Esophagus squamous epithelium (tissue), 5 donors: ENCODE data around the gene TIAM2. TPM values are rescaled to one million over a fixed set of nuclear protein-coding genes. Genes with fewer than 3 reads are reported as not detected.

Source experiments
- DNase-seq: peaks from one replicate; lab custom pipeline; 2025; lab: John Stamatoyannopoulos, UW
- H3K27ac ChIP-seq, 4 donors: fragments of 200-600 bp; sonication (generic); one replicate each; pipeline ENCODE4 v1.5.1; 2016 to 2019; ENCODE audit warnings: mild to moderate bottlenecking in 1 of 4
- H3K27me3 ChIP-seq, 4 donors: fragments of 200-600 bp; sonication (generic); 1 replicate in 3 of 4; 2 replicates in 1 of 4; pipeline versions ENCODE4 v1.5.1 to v1.6.0; 2017 to 2021; ENCODE audit warnings: antibody characterized with exemption in 1 of 4
- H3K36me3 ChIP-seq, 3 donors: fragments of 200-600 bp; sonication (generic); one replicate each; pipeline ENCODE4 v1.5.1; 2016 to 2019
- H3K4me1 ChIP-seq, 3 donors: fragments of 200-600 bp; sonication (generic); one replicate each; pipeline ENCODE4 v1.5.1; 2017 to 2019
- H3K4me3 ChIP-seq, 4 donors: fragments of 200-600 bp; sonication (generic); 1 replicate in 3 of 4; 2 replicates in 1 of 4; pipeline ENCODE4 v1.5.1; 2016 to 2019; ENCODE audit warnings: mild to moderate bottlenecking in 2 of 4, moderate library complexity in 1 of 4
- H3K9me3 ChIP-seq, 3 donors: fragments of 200-600 bp; sonication (generic); one replicate each; pipeline ENCODE4 v1.5.1; 2016 to 2019
- POLR2A ChIP-seq, 4 donors: fragments of 450-650 bp; IDR thresholded peaks; one replicate each; pipeline ENCODE4 v1.6.1; 2017; ENCODE audit warnings: antibody characterized with exemption in 4 of 4, mild to moderate bottlenecking in 4 of 4, moderate library complexity in 3 of 4
- WGBS, 2 donors: methylation state at CpG; one replicate each; pipeline ENCODE4 v1.1.5; 2018; 5-methylcytosine and 5-hydroxymethylcytosine counted together
- intact Hi-C: fragments of 100-400 bp; cut with DNase I; formaldehyde crosslinking; loops from one replicate; pipeline ENCODE4 v1.15.0; 2022
- total RNA-seq, 4 donors: library from RNA; depleted of rRNA; stranded (reverse); fragments of >200 nt; gene quantifications; one replicate each; pipeline ENCODE4 v1.1.0, GENCODE V29; 2016
- TF ChIP-seq, protein P1 (sequence below), 6 experiments: fragments of 450-650 bp in 4 of 6; fragments of 200-600 bp in 2 of 6; sonication (generic) in 2 of 6; IDR thresholded peaks; one replicate each; pipeline ENCODE4 v1.5.1; 2016 to 2019; ENCODE audit warnings: antibody characterized with exemption in 6 of 6, mild to moderate bottlenecking in 4 of 6, moderate library complexity in 4 of 6
- donor health status: DM: yes; HTN: yes; CAD: no.

The TIAM2 gene
- total RNA-seq, 4 donors from 2014 or later = 2.3 to 10.3 (median 5.6) TPM

DNA sequence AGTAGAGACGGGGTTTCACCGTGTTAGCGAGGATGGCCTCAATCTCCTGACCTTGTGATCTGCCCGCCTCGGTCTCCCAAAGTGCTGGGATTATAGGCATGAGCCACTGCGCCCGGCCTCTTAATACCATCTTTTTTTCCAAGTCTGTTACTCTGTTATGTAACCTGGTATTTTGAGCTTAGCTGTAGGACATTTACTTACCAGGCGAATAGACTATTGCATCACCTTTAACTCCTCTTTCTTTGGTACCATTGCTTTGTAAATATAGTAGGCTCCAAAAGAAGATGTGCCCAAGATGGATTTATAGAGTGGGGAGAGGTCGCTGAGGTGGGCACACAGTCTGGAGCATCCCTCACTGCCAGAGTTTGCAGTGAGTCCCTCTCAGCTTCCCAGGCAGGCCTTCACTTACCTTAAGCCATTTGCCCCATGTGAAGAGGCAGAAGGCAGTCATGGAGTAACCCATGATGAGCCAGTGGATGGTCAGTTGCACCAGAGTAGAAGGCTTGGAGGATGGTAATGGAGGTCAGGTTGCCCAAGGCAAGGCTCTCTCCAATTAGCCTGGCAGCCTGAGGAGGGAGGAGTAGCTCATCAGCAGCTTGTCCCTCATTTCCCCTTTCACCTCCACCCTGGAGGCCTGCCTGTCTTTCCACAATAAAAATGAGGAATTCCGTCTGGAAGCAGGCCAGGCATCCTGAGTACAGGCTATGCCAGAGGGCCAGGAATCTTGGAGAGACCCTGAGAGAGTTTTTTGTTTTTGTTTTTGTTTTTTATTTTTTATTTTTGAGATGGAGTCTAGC, 9.7 kb downstream of the TIAM2 start:
- WGBS, 2 donors = 89 to 93% methylated on average over 10 of the region's 10 CpGs
- H3K27ac ChIP-seq = no peak overlapping the region
- intact Hi-C loops = no loop called here
- no peaks in the 10 kb centered on the region for H3K9me3 ChIP-seq
- no peak for DNase-seq
- no peak for TF ChIP-seq POLR2A (IDR thresholded peaks at IDR 0.05)
- TF ChIP-seq, protein P1, sequence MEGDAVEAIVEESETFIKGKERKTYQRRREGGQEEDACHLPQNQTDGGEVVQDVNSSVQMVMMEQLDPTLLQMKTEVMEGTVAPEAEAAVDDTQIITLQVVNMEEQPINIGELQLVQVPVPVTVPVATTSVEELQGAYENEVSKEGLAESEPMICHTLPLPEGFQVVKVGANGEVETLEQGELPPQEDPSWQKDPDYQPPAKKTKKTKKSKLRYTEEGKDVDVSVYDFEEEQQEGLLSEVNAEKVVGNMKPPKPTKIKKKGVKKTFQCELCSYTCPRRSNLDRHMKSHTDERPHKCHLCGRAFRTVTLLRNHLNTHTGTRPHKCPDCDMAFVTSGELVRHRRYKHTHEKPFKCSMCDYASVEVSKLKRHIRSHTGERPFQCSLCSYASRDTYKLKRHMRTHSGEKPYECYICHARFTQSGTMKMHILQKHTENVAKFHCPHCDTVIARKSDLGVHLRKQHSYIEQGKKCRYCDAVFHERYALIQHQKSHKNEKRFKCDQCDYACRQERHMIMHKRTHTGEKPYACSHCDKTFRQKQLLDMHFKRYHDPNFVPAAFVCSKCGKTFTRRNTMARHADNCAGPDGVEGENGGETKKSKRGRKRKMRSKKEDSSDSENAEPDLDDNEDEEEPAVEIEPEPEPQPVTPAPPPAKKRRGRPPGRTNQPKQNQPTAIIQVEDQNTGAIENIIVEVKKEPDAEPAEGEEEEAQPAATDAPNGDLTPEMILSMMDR (IDR thresholded peaks at IDR 0.05) = no peak
- no peaks in the 10 kb centered on the region for H3K4me1 ChIP-seq
- H3K4me3 ChIP-seq = no peak overlapping the region
- H3K36me3 ChIP-seq = no peaks in the 10 kb centered on the region
- H3K27me3 ChIP-seq = no peaks in the 10 kb centered on the region

DNA sequence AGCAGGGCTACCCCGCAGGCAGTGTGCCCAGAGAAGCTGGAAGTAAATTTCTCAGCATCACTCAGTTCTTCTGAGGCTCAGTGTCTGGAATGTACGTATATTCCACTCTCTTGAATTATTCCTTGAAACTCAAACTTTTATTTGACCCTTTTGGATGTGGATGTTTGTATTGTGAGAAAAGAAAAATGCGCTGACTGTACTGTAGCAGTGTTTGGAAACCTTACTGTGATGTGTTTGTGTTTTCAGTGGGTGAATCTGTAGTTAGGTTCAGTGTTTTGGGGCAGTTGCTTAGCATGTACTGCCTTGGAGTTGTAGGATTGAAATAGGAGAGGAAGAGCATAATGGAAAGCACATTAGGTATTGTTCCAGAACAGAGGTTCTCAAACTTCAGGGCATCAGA, 13.5 kb downstream of the TIAM2 start:
- intact Hi-C loops = no loop called here
- no peaks in the 10 kb centered on the region for H3K27me3 ChIP-seq
- H3K4me1 ChIP-seq = no peaks in the 10 kb centered on the region
- no peak for DNase-seq
- 88 to 98% methylated on average over 3 of the region's 3 CpGs for WGBS, 2 donors
- TF ChIP-seq, protein P1 (IDR thresholded peaks at IDR 0.05) = no peak
- TF ChIP-seq POLR2A (IDR thresholded peaks at IDR 0.05) = no peak
- no peak overlapping the region for H3K4me3 ChIP-seq
- H3K36me3 ChIP-seq = no peaks in the 10 kb centered on the region
- no peak overlapping the region for H3K27ac ChIP-seq
- H3K9me3 ChIP-seq = no peaks in the 10 kb centered on the region

DNA sequence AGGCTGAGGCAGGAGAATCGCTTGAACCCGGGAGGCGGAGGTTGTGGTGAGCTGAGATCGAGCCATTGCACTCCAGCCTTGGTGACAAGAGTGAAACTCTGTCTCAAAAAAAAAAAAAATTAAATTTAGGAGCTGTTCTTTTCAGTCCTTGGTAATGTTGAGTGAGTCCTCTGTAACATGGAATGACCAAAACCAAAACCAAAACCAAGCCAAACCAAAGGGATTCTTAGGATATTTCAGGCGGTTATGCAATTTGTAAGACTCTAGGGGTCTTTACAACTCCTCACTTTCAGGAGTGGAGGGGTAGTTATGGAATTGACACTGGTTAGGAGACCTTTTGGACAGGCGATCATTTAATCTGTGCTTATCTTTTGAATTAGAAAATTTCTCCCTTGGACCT, 15.8 kb downstream of the TIAM2 start:
- Histone ChIP-seq H3K9me3 (no peaks in the 10 kb centered on the region), H3K27ac (no peak overlapping the region), H3K4me3 (no peak overlapping the region), H3K27me3 (no peaks in the 10 kb centered on the region), H3K4me1 (no peaks in the 10 kb centered on the region), H3K36me3 (no peaks in the 10 kb centered on the region)
- intact Hi-C loops = no loop called here
- whole genome bisulfite sequencing, 2 donors = 67 to 83% methylated on average over 2 to 4 of the region's 6 CpGs
- no peak for DNase-seq
- TF ChIP-seq, protein P1 (IDR thresholded peaks at IDR 0.05) = no peak
- TF ChIP-seq POLR2A (IDR thresholded peaks at IDR 0.05) = no peak

DNA sequence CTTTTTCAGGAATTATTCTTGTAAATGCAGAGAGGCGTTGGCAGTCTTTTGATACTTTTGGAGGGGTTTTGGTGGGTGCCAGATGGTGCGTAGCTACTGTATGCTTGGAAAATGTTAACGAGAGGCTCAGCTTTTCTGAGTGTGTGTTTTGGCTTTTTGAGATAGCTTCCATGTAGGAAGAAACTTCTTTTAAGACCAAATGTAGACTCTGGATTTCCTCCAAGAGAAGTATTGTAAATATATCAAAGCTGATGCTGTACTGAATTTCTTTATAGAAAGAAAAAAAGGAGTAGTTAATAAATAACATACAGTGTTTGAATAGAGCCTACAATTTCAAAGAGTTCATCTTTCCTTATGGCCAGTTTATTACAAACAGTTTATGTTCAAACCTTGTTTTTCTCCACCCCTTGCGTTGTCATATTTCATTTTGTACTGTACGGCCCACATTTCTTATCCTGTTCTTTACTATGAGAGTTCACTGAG, 16.7 kb downstream of the TIAM2 start:
- WGBS, 2 donors = 84 to 88% methylated on average over 5 of the region's 5 CpGs
- no peak for DNase-seq
- intact Hi-C loops = no loop called here
- H3K9me3 ChIP-seq = no peaks in the 10 kb centered on the region
- no peaks in the 10 kb centered on the region for H3K4me1 ChIP-seq
- H3K4me3 ChIP-seq = no peak overlapping the region
- TF ChIP-seq POLR2A (IDR thresholded peaks at IDR 0.05) = no peak
- TF ChIP-seq, protein P1 (IDR thresholded peaks at IDR 0.05) = no peak
- no peak overlapping the region for H3K27ac ChIP-seq
- no peaks in the 10 kb centered on the region for H3K36me3 ChIP-seq
- H3K27me3 ChIP-seq = no peaks in the 10 kb centered on the region

DNA sequence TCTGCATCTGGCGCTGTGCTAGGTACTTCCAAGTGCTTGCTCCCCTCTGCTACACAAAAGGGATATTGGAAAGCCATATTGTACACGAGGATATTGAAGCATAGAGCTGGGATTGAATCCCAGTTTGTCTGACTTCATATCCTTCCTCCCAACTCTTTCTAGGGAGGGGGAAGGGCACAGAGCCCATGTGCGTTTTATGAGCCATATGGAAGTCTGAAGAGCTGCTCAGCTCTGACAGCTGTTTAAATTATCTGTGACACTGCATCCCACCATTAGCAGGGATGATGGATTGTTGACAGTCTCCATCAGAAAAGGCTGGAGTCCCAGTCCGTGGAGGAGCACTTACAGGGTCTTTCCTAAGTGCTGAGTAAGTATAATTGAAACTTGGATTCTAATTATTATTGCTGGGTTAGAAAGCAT, 18.4 kb downstream of the TIAM2 start:
- H3K27ac ChIP-seq = no peak overlapping the region
- no peak overlapping the region for H3K4me3 ChIP-seq
- intact Hi-C loops = no loop called here
- no peaks in the 10 kb centered on the region for H3K4me1 ChIP-seq
- no peak for DNase-seq
- H3K9me3 ChIP-seq = no peaks in the 10 kb centered on the region
- TF ChIP-seq, protein P1 (IDR thresholded peaks at IDR 0.05) = no peak
- TF ChIP-seq POLR2A (IDR thresholded peaks at IDR 0.05) = no peak
- no peaks in the 10 kb centered on the region for H3K27me3 ChIP-seq
- 51 to 66% methylated on average over 4 of the region's 4 CpGs for WGBS, 2 donors
- H3K36me3 ChIP-seq = no peaks in the 10 kb centered on the region
